ENCODE measurements around the gene UST.

UST gene

DNA sequence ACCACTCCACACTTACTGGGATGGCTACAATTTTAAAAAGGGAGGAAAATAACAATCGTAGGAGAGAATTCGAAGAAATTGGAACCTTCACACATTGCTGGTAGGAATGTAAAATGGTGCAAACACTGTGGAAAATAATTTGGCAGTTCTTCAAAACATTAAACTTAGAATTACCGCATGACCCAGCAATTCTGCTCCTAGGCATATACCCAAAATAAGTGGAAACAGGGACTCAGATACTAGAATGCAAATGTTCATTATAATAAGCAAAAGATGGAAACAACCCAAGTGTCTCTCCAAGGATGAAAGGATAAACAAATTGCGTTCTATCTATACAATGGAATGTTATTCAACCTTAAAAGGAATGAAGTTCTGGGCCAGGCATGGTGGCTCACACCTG lies 325.2 kb downstream of the UST start:
- no peaks in the 10 kb centered on the region for H3K9me2 ChIP-seq (replicated peaks; ENCODE audit: insufficient read depth, low read length)
- no peaks in the 10 kb centered on the region for H3K79me2 ChIP-seq (ENCODE audit: insufficient read depth, low read length)
- H3K9me3 ChIP-seq (ENCODE audit: insufficient read depth, low read length) = no peaks in the 10 kb centered on the region
- H3K9ac ChIP-seq (ENCODE audit: low read length) = no peak overlapping the region
- no peaks in the 10 kb centered on the region for H3K27me3 ChIP-seq (ENCODE audit: low read length)
- TF ChIP-seq, protein P1, sequence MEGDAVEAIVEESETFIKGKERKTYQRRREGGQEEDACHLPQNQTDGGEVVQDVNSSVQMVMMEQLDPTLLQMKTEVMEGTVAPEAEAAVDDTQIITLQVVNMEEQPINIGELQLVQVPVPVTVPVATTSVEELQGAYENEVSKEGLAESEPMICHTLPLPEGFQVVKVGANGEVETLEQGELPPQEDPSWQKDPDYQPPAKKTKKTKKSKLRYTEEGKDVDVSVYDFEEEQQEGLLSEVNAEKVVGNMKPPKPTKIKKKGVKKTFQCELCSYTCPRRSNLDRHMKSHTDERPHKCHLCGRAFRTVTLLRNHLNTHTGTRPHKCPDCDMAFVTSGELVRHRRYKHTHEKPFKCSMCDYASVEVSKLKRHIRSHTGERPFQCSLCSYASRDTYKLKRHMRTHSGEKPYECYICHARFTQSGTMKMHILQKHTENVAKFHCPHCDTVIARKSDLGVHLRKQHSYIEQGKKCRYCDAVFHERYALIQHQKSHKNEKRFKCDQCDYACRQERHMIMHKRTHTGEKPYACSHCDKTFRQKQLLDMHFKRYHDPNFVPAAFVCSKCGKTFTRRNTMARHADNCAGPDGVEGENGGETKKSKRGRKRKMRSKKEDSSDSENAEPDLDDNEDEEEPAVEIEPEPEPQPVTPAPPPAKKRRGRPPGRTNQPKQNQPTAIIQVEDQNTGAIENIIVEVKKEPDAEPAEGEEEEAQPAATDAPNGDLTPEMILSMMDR (IDR thresholded peaks at IDR 0.05; ENCODE audit: insufficient read depth, low read length, poor library complexity, severe bottlenecking) = no peak
- no peak for TF ChIP-seq EZH2phosphoT487 (conservative IDR thresholded peaks at IDR 0.05; ENCODE audit: low read length)
- no peak overlapping the region for H3K4me3 ChIP-seq (ENCODE audit: insufficient read depth, low read length, poor library complexity, severe bottlenecking)
- no peak overlapping the region for H3K4me2 ChIP-seq (ENCODE audit: low read depth, low read length, poor library complexity, severe bottlenecking)
- no peaks in the 10 kb centered on the region for H3K36me3 ChIP-seq (ENCODE audit: low read length)
- H2AFZ ChIP-seq (ENCODE audit: low read depth, low read length, severe bottlenecking) = no peak overlapping the region
- H3F3A ChIP-seq (ENCODE audit: insufficient read depth) = no peaks in the 10 kb centered on the region
- H3K27ac ChIP-seq (ENCODE audit: low read depth, low read length) = no peak overlapping the region
- no peaks in the 10 kb centered on the region for H4K20me1 ChIP-seq (ENCODE audit: low read depth, low read length)

DNA sequence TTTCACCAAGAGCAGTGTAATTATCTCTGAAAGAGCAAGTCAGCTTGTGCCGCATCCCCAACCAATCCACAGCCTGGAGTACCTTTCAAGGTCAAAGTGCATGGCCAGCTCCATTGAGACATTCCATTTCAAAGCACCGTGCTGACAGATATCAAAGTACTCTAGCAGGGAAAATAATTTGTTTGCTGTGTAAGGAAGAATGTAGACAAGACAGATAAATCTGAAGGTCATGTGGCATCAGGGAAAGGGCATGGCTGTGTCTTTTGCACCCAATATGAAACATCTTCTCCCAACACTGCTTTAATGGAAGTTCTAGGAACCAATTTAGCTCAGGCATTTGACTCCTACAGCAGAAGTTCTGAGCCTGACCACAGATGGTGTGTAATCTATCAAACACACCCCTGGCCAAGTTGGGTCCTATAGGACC lies 328.0 kb downstream of the UST start:
- Histone ChIP-seq H3K4me2 (ENCODE audit: low read depth, low read length, poor library complexity, severe bottlenecking) (no peak overlapping the region), H3K9me3 (ENCODE audit: insufficient read depth, low read length) (no peaks in the 10 kb centered on the region), H2AFZ (ENCODE audit: low read depth, low read length, severe bottlenecking) (no peak overlapping the region), H3K9ac (ENCODE audit: low read length) (no peak overlapping the region), H3K27ac (ENCODE audit: low read depth, low read length) (no peak overlapping the region), H3K27me3 (ENCODE audit: low read length) (no peaks in the 10 kb centered on the region), H3K79me2 (ENCODE audit: insufficient read depth, low read length) (no peaks in the 10 kb centered on the region), H3K4me3 (ENCODE audit: insufficient read depth, low read length, poor library complexity, severe bottlenecking) (no peak overlapping the region), H3K9me2 (replicated peaks; ENCODE audit: insufficient read depth, low read length) (no peaks in the 10 kb centered on the region), H4K20me1 (ENCODE audit: low read depth, low read length) (no peaks in the 10 kb centered on the region), H3F3A (ENCODE audit: insufficient read depth) (no peaks in the 10 kb centered on the region), H3K36me3 (ENCODE audit: low read length) (no peaks in the 10 kb centered on the region)
- TF ChIP-seq EZH2phosphoT487 (conservative IDR thresholded peaks at IDR 0.05; ENCODE audit: low read length) = no peak
- TF ChIP-seq, protein P1 (IDR thresholded peaks at IDR 0.05; ENCODE audit: insufficient read depth, low read length, poor library complexity, severe bottlenecking) = no peak

DNA sequence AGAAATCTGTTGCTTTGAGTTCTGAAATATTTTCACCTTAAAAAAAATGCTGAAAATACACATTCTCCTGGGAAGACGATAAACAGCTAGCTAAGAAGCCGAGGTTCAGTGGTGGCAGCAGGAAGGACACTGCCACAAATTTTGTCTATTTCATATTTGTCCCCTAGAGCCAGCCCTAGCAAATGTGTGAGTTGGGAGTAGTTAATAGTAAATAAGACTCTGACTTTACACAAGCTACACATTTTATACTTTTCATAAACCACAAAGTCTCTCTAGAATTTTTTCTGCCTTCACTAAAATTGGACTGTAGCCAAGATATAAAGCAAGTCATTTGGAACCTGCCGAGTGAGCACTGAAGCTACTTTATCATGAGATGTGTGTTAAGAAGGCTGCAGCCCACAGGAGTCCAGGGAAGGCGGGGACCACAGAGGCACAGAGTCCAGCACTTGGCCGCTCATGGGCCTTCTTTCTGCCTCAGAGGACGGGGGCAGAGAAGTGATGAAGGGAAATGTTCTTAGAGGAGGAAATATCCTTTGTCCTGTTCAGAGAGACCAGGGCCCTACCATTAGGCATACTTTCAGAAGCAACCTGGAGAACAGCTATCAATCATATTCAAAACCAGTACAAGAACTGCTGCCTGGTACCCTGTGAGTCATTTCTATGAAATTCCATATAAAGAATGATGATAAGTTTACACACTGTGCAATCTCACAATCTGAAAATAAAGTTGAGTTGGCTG lies 329.0 kb downstream of the UST start:
- no peak for TF ChIP-seq EZH2phosphoT487 (conservative IDR thresholded peaks at IDR 0.05; ENCODE audit: low read length)
- TF ChIP-seq, protein P1 (IDR thresholded peaks at IDR 0.05; ENCODE audit: insufficient read depth, low read length, poor library complexity, severe bottlenecking) = no peak
- Histone ChIP-seq H3K4me3 (ENCODE audit: insufficient read depth, low read length, poor library complexity, severe bottlenecking) (no peak overlapping the region), H3K27me3 (ENCODE audit: low read length) (no peaks in the 10 kb centered on the region), H3K9me2 (replicated peaks; ENCODE audit: insufficient read depth, low read length) (no peaks in the 10 kb centered on the region), H4K20me1 (ENCODE audit: low read depth, low read length) (no peaks in the 10 kb centered on the region), H3F3A (ENCODE audit: insufficient read depth) (no peaks in the 10 kb centered on the region), H3K9me3 (ENCODE audit: insufficient read depth, low read length) (no peaks in the 10 kb centered on the region), H3K79me2 (ENCODE audit: insufficient read depth, low read length) (no peaks in the 10 kb centered on the region), H3K9ac (ENCODE audit: low read length) (no peak overlapping the region), H3K4me2 (ENCODE audit: low read depth, low read length, poor library complexity, severe bottlenecking) (no peak overlapping the region), H2AFZ (ENCODE audit: low read depth, low read length, severe bottlenecking) (no peak overlapping the region), H3K36me3 (ENCODE audit: low read length) (no peaks in the 10 kb centered on the region), H3K27ac (ENCODE audit: low read depth, low read length) (no peak overlapping the region)

Measured in SU-DHL-6 (cell line).